ENCODE data around the gene PTPN11.

DNA sequence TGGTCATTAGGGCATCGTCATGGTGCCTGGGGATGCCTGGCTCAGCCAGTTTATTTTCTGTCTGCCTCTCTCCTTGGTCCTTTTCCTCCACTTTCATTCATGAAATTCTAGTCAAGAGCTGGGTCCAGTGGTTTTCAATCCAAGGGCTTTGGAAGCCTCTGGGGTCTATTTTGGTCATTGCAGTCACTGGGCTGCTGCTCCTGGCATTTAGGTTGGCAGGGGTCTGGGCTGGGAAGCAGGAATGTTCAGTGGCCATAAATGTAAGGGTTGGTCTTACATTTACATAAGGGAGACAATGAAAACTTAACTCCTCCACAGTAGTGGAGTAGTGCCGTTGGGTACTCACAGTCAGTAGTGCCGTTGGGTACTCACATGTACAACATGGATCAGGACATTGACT is 48.1 kb downstream of the PTPN11 start:
- TF ChIP-seq EZH2 (IDR thresholded peaks at IDR 0.05; ENCODE audit: insufficient read depth, poor library complexity, severe bottlenecking) (no peak), EZH2phosphoT487 (IDR thresholded peaks at IDR 0.05; ENCODE audit: insufficient read depth, low read depth) (no peak)
